ENCODE measurements around the gene FMO5. TPM values are rescaled to one million over a fixed set of nuclear protein-coding genes. Genes with fewer than 3 reads are reported as not detected.

Gene FMO5
- total and polyA plus RNA-seq, 10 of the 15 experiments (the other 5 are each of a cell fraction or from before 2014, with no cell fraction given) = 0.05 to 0.58 (median 0.19) TPM

GRCh38 chr1:147207192-147207591, 17.9 kb downstream of the FMO5 start (continued):
- TF ChIP-seq TCF12 (IDR thresholded peaks at IDR 0.05; ENCODE audit: low read depth, low read length) (no peak), EED (IDR thresholded peaks at IDR 0.05; ENCODE audit: low read depth) (no peak), PBX3 (IDR thresholded peaks at IDR 0.05; ENCODE audit: insufficient replicate concordance, low read depth, low read length) (no peak), POLR2AphosphoS2 (IDR thresholded peaks at IDR 0.05; ENCODE audit: low read depth, low read length) (no peak), ETV6 (conservative IDR thresholded peaks at IDR 0.05 in 1 of 2, IDR thresholded peaks at IDR 0.05 in 1 of 2; ENCODE audit: borderline replicate concordance in 1 of 2, low read depth in 1 of 2) (no peak), E4F1 (IDR thresholded peaks at IDR 0.05; ENCODE audit: borderline replicate concordance, partially characterized antibody) (no peak), HSF1 (IDR thresholded peaks at IDR 0.05; ENCODE audit: low read depth, low read length) (no peak)

Data from GM12878 (cell line).